HG03575 (cell line): Measurements from ENCODE around the gene AHDC1.
"Not testable (repeated sequence)": the region's sequence is repeated elsewhere in the genome, so short reads cannot be mapped to it uniquely, and the experiment has no call there.

Experiments used
- ATAC-seq: cut with Tn5 transposase; IDR thresholded peaks from one replicate; pipeline ENCODE4 v1.9.1; 2021; ENCODE audit not compliant: unreplicated experiment, insufficient number of reproducible peaks, low FRiP score; ENCODE audit errors: extremely low read depth

The AHDC1 gene

DNA sequence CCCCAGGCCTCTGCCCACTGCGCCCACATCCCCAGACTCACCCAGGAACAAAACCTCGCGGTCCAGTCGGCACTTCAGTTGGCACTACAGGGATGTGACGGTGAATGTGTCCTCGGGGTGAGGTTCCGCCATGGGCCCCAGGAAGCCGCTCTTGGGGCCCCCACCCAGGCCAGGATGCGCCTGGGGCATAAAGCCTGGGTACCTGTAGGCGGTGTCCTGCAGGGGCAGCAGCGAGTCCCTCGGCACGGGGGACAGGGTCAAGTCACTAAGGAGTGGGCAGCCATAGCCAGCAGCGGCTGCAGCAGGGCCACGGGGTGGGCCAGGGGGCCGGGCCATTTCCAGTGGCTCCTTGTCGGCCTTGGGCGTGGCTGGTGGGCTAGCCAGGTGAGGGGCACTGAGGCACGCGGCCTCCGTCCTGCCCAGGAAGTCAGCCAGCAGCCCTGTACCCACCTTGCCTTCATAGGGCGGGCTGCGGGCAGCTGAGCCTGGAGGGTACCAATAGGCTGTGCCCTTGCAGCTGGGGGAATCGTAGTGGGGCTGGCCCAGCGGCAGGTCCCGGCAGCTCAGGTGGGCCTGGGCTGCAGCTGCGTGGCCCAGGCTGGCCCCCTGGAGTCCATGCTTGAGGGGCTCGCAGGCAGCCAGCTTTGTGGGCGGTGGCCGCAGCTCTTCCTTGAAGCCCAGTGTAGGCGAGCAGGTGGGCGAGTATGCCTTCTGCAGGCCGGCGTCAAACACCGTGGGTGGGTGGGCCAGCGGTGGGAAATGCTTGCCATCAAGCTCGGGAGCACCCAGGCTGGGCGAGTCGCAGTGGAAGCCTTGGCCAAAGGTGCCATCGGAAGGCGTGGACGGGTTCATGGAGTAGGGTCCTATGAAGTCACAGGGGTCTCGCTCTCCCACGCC lies 56.5 kb downstream of the AHDC1 start:
- no peak for ATAC-seq

DNA sequence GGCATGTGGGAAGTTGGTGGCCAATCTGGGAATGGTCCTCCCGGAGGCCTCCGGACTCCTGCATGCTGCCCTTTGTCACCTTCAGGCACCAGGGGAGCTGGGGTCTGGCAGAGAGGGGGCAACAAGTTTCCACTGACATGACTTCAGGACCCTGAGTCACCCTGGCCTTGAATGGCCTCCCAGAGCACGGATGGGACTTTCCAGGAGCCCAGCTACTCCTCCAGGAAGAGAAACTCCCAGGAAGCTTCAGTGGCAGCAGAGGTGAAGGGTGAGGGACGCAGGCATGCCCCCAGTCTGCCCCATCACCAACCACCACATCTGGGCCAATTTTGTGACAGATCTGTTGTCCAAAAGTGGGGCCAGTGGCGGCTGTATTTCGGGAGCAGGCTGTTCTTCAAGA lies 58.1 kb downstream of the AHDC1 start:
- ATAC-seq, result no peak

DNA sequence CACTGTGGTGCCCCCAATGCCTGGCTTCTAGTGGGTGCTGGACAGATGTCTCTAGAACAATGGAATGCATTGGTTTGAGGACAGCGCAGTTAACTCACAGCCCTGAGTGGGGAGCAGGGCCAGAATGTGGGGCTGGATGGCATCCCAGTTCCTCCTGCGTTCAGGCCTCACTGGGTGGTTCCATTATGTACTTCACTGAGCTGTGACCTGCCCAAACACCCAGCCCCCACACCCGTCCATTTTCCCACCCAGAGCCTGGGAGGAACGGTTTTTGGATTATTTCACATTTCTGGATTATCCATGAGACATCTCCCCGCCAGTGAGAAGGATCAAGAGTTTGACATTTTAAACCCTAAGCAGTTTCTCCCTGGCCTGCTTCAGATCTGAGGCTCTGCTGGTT lies 58.7 kb downstream of the AHDC1 start:
- no peak for ATAC-seq

DNA sequence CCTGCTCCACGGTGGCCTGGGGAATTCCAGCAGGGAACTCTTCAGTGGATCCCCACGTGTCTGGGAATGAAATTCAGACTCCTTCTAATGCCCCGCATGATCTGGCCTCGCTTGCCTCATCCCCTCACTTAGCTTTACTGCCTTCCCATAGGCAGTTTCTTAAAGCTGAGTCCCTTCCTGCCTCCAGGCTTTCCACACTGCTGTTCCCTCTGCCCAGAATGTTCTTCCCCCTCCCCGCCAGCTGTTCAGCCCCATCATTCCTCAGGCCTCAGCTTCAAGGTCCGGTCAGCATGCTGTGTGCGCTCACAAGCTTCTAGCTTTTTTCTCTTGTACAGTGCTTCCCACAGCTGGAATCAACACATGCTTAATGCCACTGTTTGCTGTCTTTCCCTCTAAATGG lies 59.1 kb downstream of the AHDC1 start:
- ATAC-seq, result no peak

DNA sequence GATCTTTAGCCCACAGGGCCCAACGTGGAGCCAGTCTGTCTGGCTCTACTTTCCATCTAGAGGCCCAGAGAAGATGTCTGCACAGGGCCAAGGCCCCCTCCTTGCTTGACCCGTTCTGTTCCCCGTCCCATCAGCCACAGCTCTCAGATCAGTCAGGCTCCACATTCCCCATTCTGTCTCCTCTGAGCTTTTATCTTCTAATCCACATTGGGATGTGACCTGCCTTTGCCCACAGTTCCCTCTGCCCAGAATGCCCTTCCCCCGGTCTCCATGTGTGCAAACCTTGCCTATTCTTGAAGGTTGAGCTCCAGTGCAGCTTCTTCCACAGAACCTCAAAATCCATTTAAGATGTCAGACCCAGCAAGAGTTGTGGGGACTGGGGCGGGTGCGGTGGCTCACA lies 60.7 kb downstream of the AHDC1 start:
- no peak for ATAC-seq

DNA sequence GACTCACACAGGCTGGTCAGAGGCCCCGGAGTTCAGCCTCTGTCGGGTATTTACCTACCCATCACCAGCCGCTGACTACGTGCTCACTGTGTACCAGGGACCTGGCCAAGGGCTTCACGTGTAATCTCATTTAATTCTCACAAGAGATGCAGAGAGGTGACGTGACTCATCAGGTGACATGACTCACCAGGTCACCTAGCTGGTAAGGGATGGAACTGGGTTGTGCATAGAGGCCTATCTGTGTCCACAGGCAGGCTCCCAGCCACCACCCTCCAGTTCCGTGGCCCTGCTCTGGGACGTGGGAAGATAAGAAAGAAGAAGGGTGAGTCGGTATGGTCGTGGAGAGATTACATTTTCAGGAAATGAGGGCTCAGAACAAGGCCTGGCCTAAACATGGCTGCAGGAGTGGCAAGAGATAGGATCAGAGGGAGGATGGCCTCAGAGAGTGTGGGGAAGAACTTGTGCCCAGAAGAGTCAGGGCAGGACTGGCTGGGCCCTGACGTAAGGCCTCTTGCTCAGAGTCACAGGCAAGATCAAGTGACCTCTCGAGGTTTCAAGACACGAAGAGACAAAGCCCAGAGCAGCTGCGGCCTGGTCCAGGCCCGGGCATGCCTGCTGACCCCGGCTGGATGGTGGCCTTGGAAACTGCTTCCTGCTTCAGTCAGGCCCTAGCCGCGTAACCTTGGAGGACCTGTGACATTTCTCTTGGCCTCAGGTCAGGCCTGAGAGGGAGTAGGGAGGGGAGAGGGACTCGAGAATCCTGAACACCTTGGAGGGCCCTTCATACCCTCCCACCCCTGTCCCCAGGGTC lies 61.3 kb downstream of the AHDC1 start:
- ATAC-seq, result no peak

DNA sequence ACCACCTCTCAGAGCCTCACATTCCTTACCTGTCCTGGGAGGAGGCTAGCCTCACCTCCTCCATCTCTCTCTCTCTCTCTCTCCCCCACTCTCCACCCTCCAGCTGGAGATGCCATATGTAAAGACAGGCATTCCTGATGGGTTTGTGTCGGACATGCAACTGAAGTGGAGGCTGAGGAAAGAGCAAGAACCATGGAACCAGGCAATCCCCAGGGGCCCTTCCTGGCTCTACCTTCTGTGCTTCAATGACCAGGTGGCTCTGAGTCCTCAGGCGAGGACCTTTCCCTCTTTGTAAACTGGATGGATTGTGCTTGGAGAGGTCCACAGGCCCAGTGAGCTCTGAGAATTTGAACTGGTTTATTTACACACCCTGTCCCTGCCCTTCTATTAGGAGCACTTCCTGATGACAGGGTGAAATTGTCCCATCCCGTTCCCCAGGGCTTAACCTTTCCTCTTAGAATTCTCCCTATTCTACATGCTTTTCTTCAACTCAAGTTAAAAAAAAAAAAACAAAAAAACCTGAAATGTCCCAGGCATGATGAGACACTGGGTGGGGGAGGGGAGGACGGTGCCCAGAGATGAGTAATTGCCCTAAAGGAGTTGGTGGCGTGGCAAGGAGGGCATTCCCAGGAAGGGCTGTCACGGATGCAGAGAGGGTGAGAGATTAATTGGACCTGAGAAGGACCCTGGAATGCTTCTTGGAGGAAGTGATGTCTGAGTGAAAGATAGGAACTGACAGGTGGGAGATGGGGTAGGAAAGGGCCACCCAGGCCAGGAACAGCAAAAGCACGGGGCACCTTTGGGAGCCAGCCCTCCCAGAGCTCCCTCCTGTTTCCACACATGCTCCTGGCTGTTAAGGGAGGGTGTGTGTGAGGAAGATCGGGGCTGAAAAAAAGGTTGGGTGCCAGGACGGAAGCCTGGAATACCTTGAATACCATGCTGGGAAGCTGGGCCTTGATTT lies 63.8 kb downstream of the AHDC1 start:
- no peak for ATAC-seq

DNA sequence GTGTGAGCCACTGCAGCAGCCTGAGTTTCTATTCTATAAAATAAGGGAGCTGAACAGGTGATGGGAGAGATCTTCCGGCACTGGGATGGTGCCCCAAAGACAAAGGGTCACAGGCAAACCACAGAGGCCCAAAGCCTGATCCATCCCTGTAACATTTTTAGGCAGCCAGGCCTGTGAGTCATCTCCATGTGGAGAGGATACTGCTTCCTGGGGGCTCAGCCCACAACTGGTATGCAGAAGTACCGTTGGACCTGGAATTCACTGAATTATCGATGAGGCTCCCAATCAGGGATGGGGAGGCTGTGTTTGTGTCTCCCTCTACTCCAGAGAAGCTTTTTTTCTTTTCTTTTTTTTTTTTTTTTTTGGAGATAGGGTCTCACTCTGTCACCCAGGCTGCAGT lies 65.2 kb downstream of the AHDC1 start:
- ATAC-seq, result no peak

DNA sequence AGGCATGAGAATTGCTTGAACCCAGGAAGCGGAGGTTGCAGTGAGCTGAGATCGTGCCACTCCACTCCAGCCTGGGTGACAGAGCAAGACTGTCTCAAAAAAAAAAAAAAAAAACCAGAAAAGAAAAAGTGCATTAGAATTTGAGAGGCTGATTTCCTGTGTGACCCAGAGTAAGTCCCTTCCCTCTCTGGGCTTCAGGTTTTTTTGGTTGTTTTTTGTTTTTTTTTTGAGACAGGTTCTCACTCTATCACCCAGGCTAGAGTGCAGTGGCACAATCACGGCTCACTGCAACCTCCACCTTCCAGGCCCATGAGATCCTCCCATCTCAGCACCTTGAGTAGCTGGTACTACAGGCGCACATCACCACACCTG lies 65.7 kb downstream of the AHDC1 start:
- not testable (repeated sequence) for ATAC-seq

DNA sequence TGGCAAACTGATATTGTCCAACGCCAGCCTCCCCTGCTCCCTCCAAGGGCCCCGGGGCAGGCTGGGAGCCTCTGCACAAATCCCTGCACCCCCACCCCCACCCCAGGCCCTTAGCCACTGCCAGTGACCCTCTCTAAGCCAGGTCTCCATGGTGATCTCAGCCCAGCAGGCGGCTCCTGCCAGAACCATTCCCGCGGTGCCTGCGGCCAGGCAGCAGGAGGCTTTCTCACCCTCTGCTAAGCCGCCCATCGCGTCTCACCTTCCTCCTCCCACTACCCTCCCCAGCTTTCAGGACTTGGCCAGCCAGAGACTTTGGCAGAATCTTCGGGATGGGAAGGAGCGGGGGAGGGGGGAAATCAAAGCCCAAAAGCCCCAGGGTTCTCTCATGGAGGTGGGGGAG lies 67.2 kb downstream of the AHDC1 start:
- ATAC-seq, result no peak

DNA sequence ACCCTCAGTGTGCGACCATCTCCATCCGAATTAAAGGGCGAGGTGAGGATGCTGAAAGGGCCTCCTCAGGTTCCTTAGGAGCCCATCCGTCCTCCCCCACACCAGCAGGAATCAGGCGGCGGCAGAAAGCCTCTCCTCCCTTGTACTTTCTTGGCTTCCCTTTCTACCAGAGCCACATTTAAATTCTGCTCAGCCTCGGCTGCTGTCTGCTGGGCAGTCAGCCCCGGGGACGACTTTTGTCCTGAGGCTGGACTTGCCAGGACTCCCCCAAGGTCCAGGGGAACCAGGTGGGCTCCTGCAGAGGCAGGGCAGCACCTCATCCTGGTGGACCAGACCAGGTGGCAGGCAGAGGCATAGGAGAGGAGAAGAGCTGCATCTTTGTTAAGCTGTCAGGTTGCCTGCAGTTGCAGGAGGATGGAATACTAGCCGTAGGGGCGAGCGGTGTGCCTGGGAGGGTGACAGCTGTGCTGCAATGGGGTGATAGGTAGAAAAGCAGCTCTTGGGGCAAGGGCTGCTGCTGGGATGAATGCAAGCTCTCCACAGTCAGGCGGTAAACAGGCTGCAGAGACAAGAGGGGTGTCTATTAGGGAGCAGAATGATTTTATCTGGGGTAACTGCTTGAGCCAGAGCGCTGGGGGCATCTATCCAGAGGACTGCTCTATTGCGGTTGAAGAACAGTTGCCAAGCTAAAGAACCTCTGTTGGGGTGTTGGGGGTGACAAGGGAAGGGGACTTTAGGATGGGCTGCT lies 67.8 kb downstream of the AHDC1 start:
- ATAC-seq, result no peak

DNA sequence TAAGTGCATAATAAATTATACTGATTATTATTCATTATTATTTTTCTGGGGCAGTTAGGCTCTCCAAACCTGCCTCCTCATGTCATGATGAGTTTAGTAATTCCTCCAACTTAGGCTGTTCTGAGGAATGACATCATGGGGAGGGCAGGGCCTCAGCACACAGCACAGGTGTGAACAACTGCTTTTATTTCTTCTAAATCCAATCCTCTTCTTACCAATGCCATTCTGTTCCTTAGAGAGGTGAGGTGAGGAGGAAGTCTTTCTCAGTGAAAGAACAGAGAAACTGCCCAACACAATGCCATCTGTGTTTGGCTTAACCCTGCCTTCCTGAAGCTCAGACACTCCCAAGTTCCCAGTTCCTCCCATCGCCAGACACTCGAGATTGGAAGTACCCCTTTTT lies 68.6 kb downstream of the AHDC1 start:
- ATAC-seq, result no peak

DNA sequence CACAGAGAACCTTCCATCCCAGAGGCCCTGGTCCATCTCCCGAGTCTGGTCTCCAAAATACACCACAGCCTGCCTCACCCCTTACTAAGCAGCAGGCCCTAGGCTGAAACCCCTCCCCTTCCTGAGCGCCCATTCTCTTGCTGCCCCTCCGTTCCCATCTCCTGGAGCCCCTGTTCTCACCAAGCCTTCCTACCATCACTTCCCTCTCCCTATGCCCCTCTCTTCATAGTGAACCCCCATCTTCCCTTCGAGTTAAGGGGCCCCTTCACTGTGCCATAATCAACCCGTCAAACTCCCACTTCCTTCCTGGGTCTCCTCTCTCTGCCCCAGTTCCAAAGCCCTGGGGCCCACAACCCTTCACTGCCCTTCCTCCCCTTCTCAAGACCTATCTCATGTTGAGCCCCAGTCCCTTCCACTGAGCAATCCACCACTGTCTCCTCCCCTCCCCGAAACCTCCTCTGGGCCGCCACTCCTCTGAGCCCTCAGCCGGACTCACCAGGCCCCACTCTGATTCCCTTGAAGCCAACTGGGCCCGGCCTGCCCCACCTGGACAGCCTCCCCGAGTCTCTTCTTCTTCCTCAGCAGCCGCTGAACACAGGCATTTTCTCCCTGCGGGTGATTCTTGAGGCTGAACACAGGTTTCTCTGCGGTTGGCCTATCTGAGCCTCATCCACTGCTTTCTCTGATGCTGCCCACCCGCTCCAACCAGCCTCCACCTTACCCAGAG lies 71.8 kb downstream of the AHDC1 start:
- no peak for ATAC-seq

DNA sequence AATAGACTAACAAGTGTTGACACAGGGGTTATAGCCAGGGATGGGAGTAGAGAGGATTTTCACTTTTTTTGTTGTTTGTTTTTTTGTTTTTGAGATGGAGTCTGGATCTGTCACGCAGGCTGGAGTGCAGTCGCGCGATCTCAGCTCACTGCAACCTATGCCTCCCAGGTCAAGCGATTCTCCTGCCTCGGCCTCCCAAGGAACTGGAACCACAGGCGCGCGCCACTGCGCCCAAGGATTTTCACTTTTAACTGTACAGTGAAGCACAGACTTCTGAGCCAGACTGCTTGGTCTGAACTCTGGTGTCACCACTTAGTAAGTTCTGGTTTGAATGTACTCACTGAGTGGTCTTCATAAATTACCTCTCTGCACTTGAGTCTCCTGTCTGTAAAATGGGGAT lies 73.8 kb downstream of the AHDC1 start:
- no peak for ATAC-seq

DNA sequence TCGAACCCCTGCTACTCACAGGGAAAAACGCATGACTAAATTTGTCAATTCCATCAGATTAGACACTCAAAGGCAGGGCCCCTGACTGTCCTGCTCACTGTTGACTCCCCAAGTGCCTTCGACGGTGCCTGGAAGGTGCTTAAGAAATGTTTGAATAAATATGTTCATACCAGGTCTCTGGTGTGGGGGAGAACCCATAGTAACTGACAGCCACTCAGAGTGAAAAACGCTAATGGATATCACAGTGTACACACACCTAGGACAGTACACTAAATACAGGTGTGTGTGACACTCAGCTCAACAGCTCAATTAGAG lies 74.3 kb downstream of the AHDC1 start:
- no peak for ATAC-seq

DNA sequence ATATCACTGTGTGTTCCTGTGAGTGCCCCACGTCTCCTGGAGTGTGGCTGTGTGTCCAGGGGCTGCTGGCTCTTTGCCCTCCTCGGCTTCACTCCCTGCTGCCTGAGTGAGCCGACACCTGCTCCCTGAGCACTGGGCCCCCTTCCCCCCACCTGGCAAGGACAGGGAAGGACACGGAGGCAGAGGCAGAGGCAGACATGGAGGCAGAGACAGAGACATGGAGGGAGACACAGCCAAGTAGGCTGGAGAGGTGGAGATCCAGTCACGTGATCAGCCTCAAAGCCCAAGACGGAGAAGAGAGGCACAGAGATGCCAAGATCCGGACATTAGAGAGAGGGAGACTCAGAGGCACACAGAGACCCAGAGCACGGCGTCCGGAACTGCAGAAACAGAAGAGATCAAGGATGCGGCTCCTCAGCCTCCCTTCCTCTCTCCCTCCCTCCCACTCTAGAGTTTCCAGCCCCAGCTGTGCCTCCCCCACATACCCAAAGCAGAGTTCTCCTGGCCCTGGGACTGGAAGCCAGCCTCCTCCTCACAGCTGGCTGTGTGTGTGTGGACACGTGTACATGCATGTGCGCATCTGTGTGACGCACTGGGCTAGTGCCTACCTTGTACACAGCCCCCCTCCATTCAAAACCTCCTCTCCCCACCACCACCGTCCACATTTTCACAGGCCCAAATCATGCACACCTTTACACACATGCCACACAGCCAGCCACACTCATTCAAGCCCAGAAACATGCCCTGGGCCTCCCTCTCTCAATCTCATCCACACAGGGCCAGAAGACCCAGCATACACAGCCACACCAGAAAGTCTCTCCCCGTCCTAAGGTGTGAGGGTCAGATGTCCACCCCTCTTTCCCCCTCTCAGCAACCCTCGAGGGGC lies 74.9 kb downstream of the AHDC1 start:
- ATAC-seq, result no peak
